Panc1 (cell line): ENCODE measurements around the gene CLPTM1.

Experiments
- POLR2AphosphoS5 ChIP-seq: IDR thresholded peaks from 2 replicates; pipeline ENCODE4 v1.6.1; 2012; ENCODE audit warnings: mild to moderate bottlenecking, low read depth, low read length, moderate library complexity
- SIN3A ChIP-seq: IDR thresholded peaks from 2 replicates; pipeline ENCODE4 v1.6.1; 2012; ENCODE audit warnings: low read depth, mild to moderate bottlenecking, low read length, moderate library complexity, borderline replicate concordance; ENCODE audit not compliant: insufficient read depth
- TCF7L2 ChIP-seq: IDR thresholded peaks from 2 replicates; pipeline ENCODE4 v1.6.1; 2011; ENCODE audit warnings: mild to moderate bottlenecking, low read depth, low read length, inconsistent platforms
- TF ChIP-seq, protein P1 (sequence below): fragments of 450-650 bp; IDR thresholded peaks from 2 replicates; pipeline ENCODE4 v1.5.1; 2017; ENCODE audit warnings: mild to moderate bottlenecking
- TF ChIP-seq, protein P2 (sequence below), 2 experiments: IDR thresholded peaks; 2 replicates each; pipeline ENCODE4 v1.6.1; 2011 to 2012; ENCODE audit warnings: low read depth in 2 of 2, control low read depth in 1 of 2, low read length in 1 of 2, mild to moderate bottlenecking in 1 of 2, moderate library complexity in 1 of 2; ENCODE audit not compliant: insufficient read depth in 1 of 2

DNA sequence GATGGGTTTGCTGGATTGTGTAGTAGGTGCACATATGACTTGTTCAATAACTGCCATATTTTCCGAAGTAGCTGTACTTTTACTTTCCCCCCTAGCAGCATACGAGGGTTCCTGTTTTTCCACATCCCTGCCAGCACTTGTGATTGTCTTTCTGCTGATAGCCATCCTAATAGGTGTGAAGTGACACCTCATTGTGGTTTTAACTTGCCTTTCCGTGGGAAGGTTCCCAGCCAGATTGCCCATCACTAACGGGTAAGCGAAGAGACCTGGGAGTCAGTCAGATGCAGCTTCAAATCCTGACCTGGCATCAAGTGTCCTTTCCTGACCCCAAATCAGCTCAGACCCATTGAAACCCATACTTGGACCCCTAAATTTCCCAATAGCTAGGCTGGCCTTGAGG, 4.5 kb downstream of the CLPTM1 start:
- TF ChIP-seq, protein P1, sequence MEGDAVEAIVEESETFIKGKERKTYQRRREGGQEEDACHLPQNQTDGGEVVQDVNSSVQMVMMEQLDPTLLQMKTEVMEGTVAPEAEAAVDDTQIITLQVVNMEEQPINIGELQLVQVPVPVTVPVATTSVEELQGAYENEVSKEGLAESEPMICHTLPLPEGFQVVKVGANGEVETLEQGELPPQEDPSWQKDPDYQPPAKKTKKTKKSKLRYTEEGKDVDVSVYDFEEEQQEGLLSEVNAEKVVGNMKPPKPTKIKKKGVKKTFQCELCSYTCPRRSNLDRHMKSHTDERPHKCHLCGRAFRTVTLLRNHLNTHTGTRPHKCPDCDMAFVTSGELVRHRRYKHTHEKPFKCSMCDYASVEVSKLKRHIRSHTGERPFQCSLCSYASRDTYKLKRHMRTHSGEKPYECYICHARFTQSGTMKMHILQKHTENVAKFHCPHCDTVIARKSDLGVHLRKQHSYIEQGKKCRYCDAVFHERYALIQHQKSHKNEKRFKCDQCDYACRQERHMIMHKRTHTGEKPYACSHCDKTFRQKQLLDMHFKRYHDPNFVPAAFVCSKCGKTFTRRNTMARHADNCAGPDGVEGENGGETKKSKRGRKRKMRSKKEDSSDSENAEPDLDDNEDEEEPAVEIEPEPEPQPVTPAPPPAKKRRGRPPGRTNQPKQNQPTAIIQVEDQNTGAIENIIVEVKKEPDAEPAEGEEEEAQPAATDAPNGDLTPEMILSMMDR, result no peak
- TF ChIP-seq POLR2AphosphoS5 (no peak), TCF7L2 (no peak), SIN3A (no peak)
- TF ChIP-seq, protein P2, sequence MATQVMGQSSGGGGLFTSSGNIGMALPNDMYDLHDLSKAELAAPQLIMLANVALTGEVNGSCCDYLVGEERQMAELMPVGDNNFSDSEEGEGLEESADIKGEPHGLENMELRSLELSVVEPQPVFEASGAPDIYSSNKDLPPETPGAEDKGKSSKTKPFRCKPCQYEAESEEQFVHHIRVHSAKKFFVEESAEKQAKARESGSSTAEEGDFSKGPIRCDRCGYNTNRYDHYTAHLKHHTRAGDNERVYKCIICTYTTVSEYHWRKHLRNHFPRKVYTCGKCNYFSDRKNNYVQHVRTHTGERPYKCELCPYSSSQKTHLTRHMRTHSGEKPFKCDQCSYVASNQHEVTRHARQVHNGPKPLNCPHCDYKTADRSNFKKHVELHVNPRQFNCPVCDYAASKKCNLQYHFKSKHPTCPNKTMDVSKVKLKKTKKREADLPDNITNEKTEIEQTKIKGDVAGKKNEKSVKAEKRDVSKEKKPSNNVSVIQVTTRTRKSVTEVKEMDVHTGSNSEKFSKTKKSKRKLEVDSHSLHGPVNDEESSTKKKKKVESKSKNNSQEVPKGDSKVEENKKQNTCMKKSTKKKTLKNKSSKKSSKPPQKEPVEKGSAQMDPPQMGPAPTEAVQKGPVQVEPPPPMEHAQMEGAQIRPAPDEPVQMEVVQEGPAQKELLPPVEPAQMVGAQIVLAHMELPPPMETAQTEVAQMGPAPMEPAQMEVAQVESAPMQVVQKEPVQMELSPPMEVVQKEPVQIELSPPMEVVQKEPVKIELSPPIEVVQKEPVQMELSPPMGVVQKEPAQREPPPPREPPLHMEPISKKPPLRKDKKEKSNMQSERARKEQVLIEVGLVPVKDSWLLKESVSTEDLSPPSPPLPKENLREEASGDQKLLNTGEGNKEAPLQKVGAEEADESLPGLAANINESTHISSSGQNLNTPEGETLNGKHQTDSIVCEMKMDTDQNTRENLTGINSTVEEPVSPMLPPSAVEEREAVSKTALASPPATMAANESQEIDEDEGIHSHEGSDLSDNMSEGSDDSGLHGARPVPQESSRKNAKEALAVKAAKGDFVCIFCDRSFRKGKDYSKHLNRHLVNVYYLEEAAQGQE (IDR thresholded peaks at IDR 0.05; ENCODE audit: insufficient read depth in 1 of 2, low read depth in 2 of 2, low read length in 1 of 2), result no peak
